ENCODE data around the gene AMY1C.
"Not testable (repeated sequence)": the region's sequence is repeated elsewhere in the genome, so short reads cannot be mapped to it uniquely, and the experiment has no call there.

DNA sequence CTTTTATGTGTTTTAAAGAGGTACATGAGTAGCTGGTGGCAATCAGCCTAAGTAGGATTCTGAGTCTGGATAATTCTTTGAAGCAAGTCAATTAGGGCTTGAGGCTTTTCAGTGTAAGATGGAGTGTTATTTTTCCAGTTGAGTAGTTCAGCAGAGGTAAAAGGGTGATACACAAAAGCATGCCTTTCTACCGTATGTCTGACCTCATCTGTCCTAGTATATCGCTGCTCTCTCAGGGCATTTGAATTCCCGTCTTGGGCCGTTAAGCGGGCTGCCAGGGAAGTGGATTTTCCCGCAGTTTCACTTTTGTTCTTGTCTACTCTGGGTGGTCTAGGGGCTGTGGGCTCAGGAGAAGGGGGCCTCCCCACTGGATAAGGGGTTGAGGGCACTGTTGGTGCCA is 1.4 kb upstream of the AMY1C start:
- TF ChIP-seq, protein P1, sequence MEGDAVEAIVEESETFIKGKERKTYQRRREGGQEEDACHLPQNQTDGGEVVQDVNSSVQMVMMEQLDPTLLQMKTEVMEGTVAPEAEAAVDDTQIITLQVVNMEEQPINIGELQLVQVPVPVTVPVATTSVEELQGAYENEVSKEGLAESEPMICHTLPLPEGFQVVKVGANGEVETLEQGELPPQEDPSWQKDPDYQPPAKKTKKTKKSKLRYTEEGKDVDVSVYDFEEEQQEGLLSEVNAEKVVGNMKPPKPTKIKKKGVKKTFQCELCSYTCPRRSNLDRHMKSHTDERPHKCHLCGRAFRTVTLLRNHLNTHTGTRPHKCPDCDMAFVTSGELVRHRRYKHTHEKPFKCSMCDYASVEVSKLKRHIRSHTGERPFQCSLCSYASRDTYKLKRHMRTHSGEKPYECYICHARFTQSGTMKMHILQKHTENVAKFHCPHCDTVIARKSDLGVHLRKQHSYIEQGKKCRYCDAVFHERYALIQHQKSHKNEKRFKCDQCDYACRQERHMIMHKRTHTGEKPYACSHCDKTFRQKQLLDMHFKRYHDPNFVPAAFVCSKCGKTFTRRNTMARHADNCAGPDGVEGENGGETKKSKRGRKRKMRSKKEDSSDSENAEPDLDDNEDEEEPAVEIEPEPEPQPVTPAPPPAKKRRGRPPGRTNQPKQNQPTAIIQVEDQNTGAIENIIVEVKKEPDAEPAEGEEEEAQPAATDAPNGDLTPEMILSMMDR (IDR thresholded peaks at IDR 0.05): not testable (repeated sequence)
- not testable (repeated sequence) for TF ChIP-seq POLR2A, POLR2AphosphoS5 (IDR thresholded peaks at IDR 0.05)

All from breast epithelium (tissue), 3 donors.